ENCODE measurements around the gene PNPLA8. TPM values are rescaled to one million over a fixed set of nuclear protein-coding genes. Genes with fewer than 3 reads are reported as not detected.

The PNPLA8 gene
- total and polyA plus RNA-seq, 4 donors, result 14.7 to 30.3 (median 23.0) TPM

- Histone ChIP-seq H3K36me3 (ENCODE audit: control insufficient read depth in 4 of 4, insufficient read depth in 3 of 4, low read depth in 1 of 4, low read length in 3 of 4) (no peaks in the 10 kb centered on the region), H3K9ac (ENCODE audit: low read depth in 1 of 2, low read length in 2 of 2) (no peak overlapping the region), H3K27ac (ENCODE audit: low read depth in 1 of 2, low read length in 2 of 2) (no peak overlapping the region), H3K4me3 (ENCODE audit: low read depth in 1 of 3, low read length in 3 of 3) (no peak overlapping the region), H3K4me1 (ENCODE audit: control insufficient read depth in 4 of 4, insufficient read depth in 4 of 4, low read length in 3 of 4) (no peaks in the 10 kb centered on the region), H3K27me3 (ENCODE audit: control insufficient read depth in 4 of 4, insufficient read depth in 4 of 4, low read length in 3 of 4) (no peaks in the 10 kb centered on the region), H3K9me3 (ENCODE audit: control insufficient read depth in 4 of 4, low read length in 3 of 4) (no peaks in the 10 kb centered on the region)
- no peak for DNase-seq (ENCODE audit: low spot score)
- no peak for TF ChIP-seq GABPA (IDR thresholded peaks at IDR 0.05 in 1 of 2, conservative IDR thresholded peaks at IDR 0.05 in 1 of 2)
- no peak for TF ChIP-seq NR2F2 (IDR thresholded peaks at IDR 0.05)
- TF ChIP-seq EGR1 (IDR thresholded peaks at IDR 0.05; ENCODE audit: low read depth in 2 of 2), result no peak
- TF ChIP-seq, protein P1, sequence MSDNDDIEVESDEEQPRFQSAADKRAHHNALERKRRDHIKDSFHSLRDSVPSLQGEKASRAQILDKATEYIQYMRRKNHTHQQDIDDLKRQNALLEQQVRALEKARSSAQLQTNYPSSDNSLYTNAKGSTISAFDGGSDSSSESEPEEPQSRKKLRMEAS (IDR thresholded peaks at IDR 0.05), result no peak
- 73% methylated on average over 11 of the region's 11 CpGs for WGBS
These were observed 77.1 kb downstream of the PNPLA8 start for GRCh38 chr7:108448584-108449505.

DNA sequence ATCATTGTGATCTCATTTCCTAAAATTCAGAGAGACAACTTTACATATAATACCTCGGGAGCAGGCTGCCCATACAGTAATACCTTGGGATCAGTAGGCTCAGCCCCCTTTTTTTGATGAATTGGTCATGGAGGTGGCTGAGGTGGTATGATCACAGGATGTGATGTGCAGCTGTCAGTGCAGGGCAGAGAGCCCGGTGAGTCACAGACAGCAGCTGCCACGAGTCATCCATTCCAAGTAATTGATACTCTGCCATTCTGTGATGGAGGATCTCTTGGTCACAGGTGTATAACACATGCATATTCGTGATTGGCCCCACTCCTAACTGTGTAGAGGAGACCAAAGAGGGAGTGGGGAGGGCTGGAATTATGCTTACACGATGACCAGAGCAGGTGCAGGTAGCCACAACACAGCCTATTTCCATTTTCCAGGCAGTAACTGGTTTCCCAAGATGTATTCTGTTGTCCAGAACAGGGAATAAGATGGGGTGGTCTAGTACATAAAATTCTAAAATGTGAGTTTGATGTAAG, 83.8 kb downstream of the PNPLA8 start:
- TF ChIP-seq FOXA1 (IDR thresholded peaks at IDR 0.05), result no peak
- no peak for TF ChIP-seq TAF1 (conservative IDR thresholded peaks at IDR 0.05)
- TF ChIP-seq RXRA (IDR thresholded peaks at IDR 0.05), result no peak
- TF ChIP-seq GABPA (IDR thresholded peaks at IDR 0.05 in 1 of 2, conservative IDR thresholded peaks at IDR 0.05 in 1 of 2), result no peak
- H3K9ac ChIP-seq (ENCODE audit: low read depth in 1 of 2, low read length in 2 of 2), result no peak overlapping the region
- H3K27me3 ChIP-seq (ENCODE audit: control insufficient read depth in 4 of 4, insufficient read depth in 4 of 4, low read length in 3 of 4), result no peaks in the 10 kb centered on the region
- H3K4me3 ChIP-seq (ENCODE audit: low read depth in 1 of 3, low read length in 3 of 3), result no peak overlapping the region
- H3K9me3 ChIP-seq (ENCODE audit: control insufficient read depth in 4 of 4, low read length in 3 of 4), result no peaks in the 10 kb centered on the region
- no peak overlapping the region for H3K27ac ChIP-seq (ENCODE audit: low read depth in 1 of 2, low read length in 2 of 2)
- WGBS, result 79% methylated on average over 5 of the region's 5 CpGs
- no peak for DNase-seq (ENCODE audit: low spot score)
- no peaks in the 10 kb centered on the region for H3K4me1 ChIP-seq (ENCODE audit: control insufficient read depth in 4 of 4, insufficient read depth in 4 of 4, low read length in 3 of 4)
- no peaks in the 10 kb centered on the region for H3K36me3 ChIP-seq (ENCODE audit: control insufficient read depth in 4 of 4, insufficient read depth in 3 of 4, low read depth in 1 of 4, low read length in 3 of 4)

DNA sequence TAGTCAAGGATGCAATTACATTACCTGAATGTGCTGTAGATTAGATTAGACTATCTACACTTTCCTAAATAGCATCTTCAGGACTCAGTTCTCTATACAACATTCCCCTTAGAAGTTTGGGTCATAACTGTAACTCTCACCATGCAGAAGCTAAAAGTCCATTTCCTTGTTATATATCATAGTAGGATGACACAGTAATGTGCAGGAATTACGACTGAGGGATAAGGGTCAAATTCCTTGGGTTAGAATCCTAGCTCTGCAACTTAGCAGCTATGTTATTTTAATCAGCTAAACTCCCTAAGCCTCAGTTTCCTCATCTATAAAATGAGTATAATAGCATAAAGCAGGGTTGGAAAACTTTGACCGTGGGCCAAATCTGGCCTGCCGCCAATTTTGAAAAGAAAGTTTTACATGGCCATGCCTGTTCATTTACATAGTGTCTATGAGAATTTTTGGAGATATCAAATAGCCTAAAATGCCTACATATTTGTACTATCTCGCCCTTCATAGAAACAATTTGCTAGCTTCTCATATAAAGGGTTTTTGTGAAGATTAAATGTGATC, 84.5 kb downstream of the PNPLA8 start:
- H3K27me3 ChIP-seq (ENCODE audit: control insufficient read depth in 4 of 4, insufficient read depth in 4 of 4, low read length in 3 of 4), result no peaks in the 10 kb centered on the region
- no peak overlapping the region for H3K27ac ChIP-seq (ENCODE audit: low read depth in 1 of 2, low read length in 2 of 2)
- 84% methylated on average over 4 of the region's 4 CpGs for WGBS
- TF ChIP-seq HNF4A (conservative IDR thresholded peaks at IDR 0.05) (no peak), SP1 (IDR thresholded peaks at IDR 0.05) (no peak), EGR1 (IDR thresholded peaks at IDR 0.05; ENCODE audit: low read depth in 2 of 2) (no peak), RAD21 (IDR thresholded peaks at IDR 0.05) (no peak), TAF1 (conservative IDR thresholded peaks at IDR 0.05) (no peak), RXRA (IDR thresholded peaks at IDR 0.05) (no peak), HNF4G (IDR thresholded peaks at IDR 0.05) (no peak)
- TF ChIP-seq, protein P2, sequence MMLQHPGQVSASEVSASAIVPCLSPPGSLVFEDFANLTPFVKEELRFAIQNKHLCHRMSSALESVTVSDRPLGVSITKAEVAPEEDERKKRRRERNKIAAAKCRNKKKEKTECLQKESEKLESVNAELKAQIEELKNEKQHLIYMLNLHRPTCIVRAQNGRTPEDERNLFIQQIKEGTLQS (IDR thresholded peaks at IDR 0.05), result no peak
- H3K4me1 ChIP-seq (ENCODE audit: control insufficient read depth in 4 of 4, insufficient read depth in 4 of 4, low read length in 3 of 4), result no peaks in the 10 kb centered on the region
- no peak overlapping the region for H3K4me3 ChIP-seq (ENCODE audit: low read depth in 1 of 3, low read length in 3 of 3)
- DNase-seq (ENCODE audit: low spot score), result no peak
- no peaks in the 10 kb centered on the region for H3K9me3 ChIP-seq (ENCODE audit: control insufficient read depth in 4 of 4, low read length in 3 of 4)
- no peaks in the 10 kb centered on the region for H3K36me3 ChIP-seq (ENCODE audit: control insufficient read depth in 4 of 4, insufficient read depth in 3 of 4, low read depth in 1 of 4, low read length in 3 of 4)
- no peak overlapping the region for H3K9ac ChIP-seq (ENCODE audit: low read depth in 1 of 2, low read length in 2 of 2)
